Activated naive CD8-positive, alpha-beta T cell (primary cell): ENCODE measurements around the gene SORL1.

Source experiments
- H3K27ac Mint-ChIP-seq: one replicate; pipeline ENCODE4 v1.8.0; 2021; ENCODE audit warnings: mixed read lengths
- H3K27me3 Mint-ChIP-seq: one replicate; pipeline ENCODE4 v1.8.0; 2021; ENCODE audit warnings: mixed read lengths
- H3K36me3 Mint-ChIP-seq: one replicate; pipeline ENCODE4 v1.8.0; 2021; ENCODE audit warnings: mixed read lengths
- H3K4me1 Mint-ChIP-seq: one replicate; pipeline ENCODE4 v1.8.0; 2021; ENCODE audit warnings: low read depth, mixed read lengths
- H3K4me3 Mint-ChIP-seq: one replicate; pipeline ENCODE4 v1.8.0; 2021; ENCODE audit warnings: mild to moderate bottlenecking, mixed read lengths
- H3K9me3 Mint-ChIP-seq: one replicate; pipeline ENCODE4 v1.8.0; 2021; ENCODE audit warnings: low read depth, mixed read lengths

SORL1 gene

DNA sequence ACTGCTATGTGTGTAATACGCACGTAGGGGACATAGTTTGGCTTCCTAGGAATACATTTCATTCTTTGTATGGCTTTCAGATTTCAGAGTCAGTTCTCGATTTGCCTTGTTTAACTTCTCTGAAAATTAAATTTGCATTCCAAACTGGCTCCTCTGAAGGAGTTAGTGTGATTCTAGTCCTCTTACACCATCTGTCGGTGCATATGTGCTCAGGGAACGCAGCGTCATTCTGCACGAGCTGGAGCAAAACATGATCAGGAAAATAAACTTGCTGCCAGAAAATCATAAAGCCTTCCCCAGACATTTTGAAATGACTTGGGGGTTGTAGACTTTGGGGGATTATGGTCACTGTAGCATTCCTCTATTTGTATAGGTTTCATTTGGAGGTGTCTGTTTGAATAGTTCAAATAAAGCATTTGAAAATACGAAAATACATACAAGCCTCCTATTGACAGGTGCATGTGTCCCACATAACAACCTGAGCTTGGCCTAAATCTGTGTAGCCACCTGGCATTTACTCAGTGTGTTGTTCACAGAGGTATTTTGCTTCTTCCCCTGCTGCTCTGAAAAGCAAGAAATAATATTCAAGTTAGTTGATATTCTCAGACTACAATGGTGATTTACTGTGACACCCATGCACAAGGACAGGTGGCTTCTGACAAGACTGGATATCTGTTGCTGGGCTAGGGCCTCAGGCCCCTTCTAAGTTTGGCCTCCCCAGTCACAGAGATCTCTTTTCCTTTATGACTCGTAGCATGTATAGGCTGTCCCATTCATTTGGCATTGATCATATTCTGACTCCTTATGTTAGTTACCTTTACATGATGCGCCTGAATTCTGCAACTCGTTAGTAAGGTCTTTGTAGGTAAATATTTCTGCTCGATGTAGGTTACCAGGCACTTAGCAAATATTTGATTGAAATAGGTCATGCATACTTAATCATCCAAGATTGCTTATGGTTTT, 82.3 kb downstream of the SORL1 start:
- Mint-ChIP-seq H3K4me1 (peaks cover 59% of the 10 kb centered on the region), H3K27ac (peak overlapping the region; percentile 68), H3K27me3 (no peaks in the 10 kb centered on the region), H3K36me3 (peaks cover 31% of the 10 kb centered on the region), H3K4me3 (no peak overlapping the region), H3K9me3 (peaks cover 10% of the 10 kb centered on the region)

DNA sequence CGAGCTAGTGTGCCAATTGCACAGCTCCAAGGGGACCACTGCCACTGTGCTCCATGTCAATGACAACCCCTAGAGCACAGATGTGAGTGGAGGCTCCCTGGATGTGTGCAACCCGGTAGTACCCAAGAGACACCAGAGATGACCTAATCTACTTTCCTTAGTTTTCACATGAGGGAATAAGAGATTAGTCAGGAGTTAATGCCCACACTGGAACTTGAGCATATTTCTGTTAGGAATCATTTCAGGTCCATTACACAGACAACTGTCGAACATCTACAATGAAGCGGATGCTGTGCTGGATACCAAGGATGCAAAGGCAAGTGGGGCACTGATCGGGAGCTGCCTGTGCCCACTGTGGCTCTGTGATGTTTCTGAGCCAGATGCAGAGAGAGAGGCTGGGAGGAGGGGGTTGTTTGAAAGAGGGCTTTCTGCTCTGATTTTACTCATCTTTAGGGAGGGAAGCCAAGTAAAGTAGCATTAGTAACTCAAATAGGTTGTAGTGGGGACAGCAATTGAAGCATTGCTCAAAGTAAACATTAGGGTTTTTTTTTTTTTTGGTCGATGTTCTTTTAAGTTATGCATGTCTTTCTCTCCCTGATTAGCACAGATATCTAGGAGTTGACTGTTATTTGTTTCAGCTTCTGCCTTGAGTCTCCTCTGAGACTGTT, 83.1 kb downstream of the SORL1 start:
- Mint-ChIP-seq H3K36me3 (peaks cover 24% of the 10 kb centered on the region), H3K4me3 (no peak overlapping the region), H3K27me3 (no peaks in the 10 kb centered on the region), H3K9me3 (peaks cover 3% of the 10 kb centered on the region), H3K4me1 (peaks cover 67% of the 10 kb centered on the region), H3K27ac (peak overlapping the region; percentile 47)

DNA sequence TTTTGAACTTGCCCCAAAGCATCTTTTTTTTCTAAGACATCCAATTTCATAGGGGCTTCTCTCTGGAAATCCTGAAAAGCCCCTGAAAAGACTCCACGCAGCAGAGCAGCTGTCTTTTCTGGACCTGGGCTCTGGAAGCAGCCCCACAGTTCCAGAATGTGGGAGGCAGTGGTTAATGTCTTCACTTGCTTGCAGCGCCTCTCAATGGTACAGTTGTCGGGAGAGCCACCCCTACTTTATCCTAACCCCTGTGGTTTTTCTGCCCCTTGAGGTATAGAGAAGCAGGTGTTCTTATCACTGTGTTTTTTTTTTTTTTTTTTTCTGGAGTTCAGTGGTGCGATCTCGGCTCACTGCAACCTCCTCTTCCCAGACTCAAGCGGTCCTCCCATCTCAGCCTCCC, 84.0 kb downstream of the SORL1 start:
- Mint-ChIP-seq H3K4me1 (peaks cover 76% of the 10 kb centered on the region), H3K36me3 (peaks cover 22% of the 10 kb centered on the region), H3K9me3 (no peaks in the 10 kb centered on the region), H3K27ac (no peak overlapping the region), H3K4me3 (no peak overlapping the region), H3K27me3 (no peaks in the 10 kb centered on the region)

DNA sequence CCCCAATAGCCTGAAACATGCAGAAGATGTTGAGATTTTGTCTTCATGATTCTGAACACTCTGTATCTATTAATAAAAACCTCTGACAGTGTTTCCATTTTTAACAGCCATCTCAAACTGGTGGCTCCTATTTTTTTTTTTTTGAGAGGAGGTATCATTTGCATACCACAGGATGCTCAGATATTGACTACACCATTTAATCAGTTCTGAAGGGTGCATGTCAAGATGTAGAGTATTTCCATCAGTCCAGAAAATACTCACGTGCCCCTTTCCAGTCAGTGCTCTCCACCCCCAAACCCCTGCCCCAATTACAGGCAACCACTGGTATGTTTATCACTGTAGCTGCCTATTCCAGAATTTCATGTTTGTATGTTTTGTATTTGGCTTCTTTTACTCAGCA, 85.9 kb downstream of the SORL1 start:
- Mint-ChIP-seq H3K27me3 (no peaks in the 10 kb centered on the region), H3K9me3 (no peaks in the 10 kb centered on the region), H3K4me3 (no peak overlapping the region), H3K4me1 (peaks cover 76% of the 10 kb centered on the region), H3K36me3 (peaks cover 21% of the 10 kb centered on the region), H3K27ac (peak overlapping the region; percentile 52)

DNA sequence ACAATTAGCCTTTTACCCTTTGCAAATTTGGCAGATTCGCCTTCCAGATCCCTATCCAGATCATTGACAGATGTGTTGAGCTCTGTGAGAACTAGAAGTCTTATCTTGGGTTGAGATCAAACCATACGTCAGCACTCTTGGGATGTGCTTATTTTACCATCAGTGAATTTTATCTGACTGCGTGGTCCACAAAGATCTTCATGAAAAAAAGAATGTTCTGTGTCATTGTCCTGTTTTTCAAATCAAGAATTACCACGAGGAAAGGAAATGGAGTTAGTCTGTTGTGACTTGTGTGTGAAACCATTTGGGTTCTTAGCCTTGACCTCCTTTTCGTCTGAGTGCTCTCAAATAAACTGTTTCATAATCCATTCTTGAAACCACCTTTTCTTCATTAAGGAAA, 86.9 kb downstream of the SORL1 start:
- no peaks in the 10 kb centered on the region for H3K9me3 Mint-ChIP-seq
- peaks cover 21% of the 10 kb centered on the region for H3K36me3 Mint-ChIP-seq
- H3K4me3 Mint-ChIP-seq: peak overlapping the region; percentile 2
- peak overlapping the region; percentile 81 for H3K27ac Mint-ChIP-seq
- peaks cover 76% of the 10 kb centered on the region for H3K4me1 Mint-ChIP-seq
- H3K27me3 Mint-ChIP-seq: no peaks in the 10 kb centered on the region

DNA sequence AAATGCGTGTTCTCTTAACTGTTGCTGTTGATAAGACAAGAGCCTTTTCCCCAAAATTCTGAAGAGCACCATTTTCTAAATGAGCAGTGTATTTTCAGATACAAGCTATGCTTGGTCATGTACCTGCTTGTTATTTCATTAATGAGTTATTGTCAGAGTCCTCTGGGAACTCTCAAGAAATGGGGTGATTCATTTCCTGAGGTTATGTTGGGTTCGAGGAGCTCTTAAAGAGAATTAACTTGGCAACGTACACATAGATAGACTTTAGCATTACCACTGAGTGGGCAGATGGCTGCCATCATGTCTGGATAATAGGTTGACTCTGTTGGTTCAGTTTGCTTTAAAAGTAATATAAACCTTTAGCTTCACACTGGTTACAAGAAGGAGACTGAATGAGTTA, 88.5 kb downstream of the SORL1 start:
- H3K27ac Mint-ChIP-seq: peak overlapping the region; percentile 81
- no peaks in the 10 kb centered on the region for H3K9me3 Mint-ChIP-seq
- peak overlapping the region; percentile 14 for H3K4me3 Mint-ChIP-seq
- peaks cover 27% of the 10 kb centered on the region for H3K36me3 Mint-ChIP-seq
- no peaks in the 10 kb centered on the region for H3K27me3 Mint-ChIP-seq
- H3K4me1 Mint-ChIP-seq: peaks cover 80% of the 10 kb centered on the region

DNA sequence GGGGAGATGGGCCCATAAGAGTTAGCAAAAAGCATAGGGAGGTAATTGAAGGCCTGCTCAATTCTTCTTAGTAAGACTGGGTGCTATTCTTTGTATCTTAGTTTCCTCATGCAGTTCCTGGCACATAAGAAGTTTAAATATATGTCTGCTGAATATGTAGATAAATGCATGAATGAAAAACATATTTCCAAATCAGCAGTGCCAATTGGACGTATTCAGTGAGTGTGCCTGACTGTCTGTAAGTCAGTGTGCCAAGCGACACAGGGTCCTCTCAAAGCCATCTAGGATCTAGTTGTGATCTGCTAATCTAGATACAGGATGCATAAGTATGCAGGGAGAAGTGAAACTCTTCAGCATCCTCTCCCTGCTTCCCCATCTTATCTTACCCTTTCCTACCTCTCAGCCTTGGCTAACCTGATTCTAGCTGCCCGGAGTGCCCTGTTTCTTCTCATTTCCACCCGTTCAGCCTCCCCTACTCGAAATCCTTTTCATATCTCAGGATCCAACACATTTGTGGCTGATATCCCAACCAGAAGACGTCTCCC, 91.8 kb downstream of the SORL1 start:
- Mint-ChIP-seq H3K27me3 (no peaks in the 10 kb centered on the region), H3K4me1 (peaks cover 76% of the 10 kb centered on the region), H3K9me3 (no peaks in the 10 kb centered on the region), H3K27ac (peak overlapping the region; percentile 82), H3K4me3 (no peak overlapping the region), H3K36me3 (peaks cover 31% of the 10 kb centered on the region)

DNA sequence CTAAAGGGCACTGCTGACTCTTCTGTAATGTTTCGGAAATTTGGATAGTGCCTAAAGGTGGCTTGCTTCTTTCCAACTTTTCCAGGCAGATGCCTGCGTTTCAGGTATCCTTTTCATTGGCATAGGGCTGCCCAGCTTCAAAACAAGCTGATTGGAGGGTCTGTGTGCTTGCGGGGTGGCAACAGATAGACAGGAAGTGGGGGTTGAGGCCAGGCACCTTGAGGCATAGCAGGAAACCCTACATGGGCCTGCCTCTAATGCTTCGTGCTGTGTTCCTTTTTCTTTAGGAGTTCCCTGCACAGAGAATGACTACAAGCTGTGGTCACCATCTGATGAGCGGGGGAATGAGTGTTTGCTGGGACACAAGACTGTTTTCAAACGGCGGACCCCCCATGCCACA, 92.8 kb downstream of the SORL1 start:
- peak overlapping the region; percentile 82 for H3K27ac Mint-ChIP-seq
- no peaks in the 10 kb centered on the region for H3K9me3 Mint-ChIP-seq
- H3K36me3 Mint-ChIP-seq: peaks cover 28% of the 10 kb centered on the region
- H3K4me1 Mint-ChIP-seq: peaks cover 66% of the 10 kb centered on the region
- no peaks in the 10 kb centered on the region for H3K27me3 Mint-ChIP-seq
- peak overlapping the region; percentile 34 for H3K4me3 Mint-ChIP-seq

DNA sequence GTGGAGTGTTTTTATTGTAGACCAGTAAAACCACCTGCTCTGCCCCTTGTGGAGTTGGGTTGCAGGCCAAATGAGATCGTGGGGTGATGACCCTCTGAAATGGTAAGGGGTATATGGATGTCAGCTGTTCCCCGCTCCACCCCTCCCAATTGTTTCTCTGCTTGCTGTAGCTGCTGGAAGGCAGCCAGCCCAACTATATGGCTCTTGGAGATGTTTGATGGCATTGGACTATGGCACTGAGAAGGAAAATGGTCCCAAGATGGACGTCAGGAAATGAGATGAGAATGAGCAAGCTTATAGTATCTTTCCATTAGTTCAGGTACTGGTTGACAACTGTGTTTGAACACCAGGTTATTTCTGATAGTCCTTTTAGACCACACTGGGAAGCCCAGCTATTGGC, 95.5 kb downstream of the SORL1 start:
- Mint-ChIP-seq H3K36me3 (peaks cover 24% of the 10 kb centered on the region), H3K27me3 (no peaks in the 10 kb centered on the region), H3K4me3 (no peak overlapping the region), H3K27ac (peak overlapping the region; percentile 55), H3K4me1 (peaks cover 46% of the 10 kb centered on the region), H3K9me3 (no peaks in the 10 kb centered on the region)

DNA sequence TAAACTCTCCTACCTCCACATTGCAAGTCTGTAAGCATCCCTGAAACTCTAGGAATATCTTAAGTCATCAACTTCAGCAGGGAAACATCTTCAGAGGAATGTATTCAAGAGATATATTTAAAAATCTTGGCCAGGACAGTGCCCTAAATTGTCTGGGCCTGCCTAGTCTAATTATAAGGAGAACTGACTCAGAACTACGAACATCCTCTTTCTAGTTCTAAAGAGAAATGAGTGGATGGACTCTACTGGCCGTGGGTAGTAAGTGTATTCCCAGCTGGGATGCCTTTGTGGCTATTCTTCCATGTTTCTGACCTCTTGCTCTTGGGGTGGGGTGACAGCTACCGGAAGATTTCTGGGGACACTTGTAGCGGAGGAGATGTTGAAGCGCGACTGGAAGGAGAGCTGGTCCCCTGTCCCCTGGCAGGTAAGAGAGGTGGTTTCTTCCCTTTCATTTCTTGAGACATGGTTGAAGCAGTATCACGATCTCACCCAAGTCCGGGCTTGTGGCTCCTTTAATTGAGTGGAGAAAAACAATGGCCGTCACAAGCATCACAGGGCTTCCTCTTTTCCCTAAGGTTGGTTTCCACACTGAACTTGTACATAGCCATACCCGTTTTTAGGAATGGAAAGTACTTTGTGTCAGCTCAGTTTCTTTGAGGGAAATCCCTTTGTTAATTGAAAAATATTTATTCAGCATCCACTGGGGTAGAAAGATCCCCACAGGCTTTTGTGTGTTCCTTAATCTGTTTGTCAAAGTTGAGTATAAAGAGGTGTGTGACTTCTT, 98.3 kb downstream of the SORL1 start:
- Mint-ChIP-seq H3K36me3 (peaks cover 20% of the 10 kb centered on the region), H3K27me3 (no peaks in the 10 kb centered on the region), H3K4me3 (no peak overlapping the region), H3K9me3 (no peaks in the 10 kb centered on the region), H3K4me1 (peaks cover 23% of the 10 kb centered on the region), H3K27ac (peak overlapping the region; percentile 84)

DNA sequence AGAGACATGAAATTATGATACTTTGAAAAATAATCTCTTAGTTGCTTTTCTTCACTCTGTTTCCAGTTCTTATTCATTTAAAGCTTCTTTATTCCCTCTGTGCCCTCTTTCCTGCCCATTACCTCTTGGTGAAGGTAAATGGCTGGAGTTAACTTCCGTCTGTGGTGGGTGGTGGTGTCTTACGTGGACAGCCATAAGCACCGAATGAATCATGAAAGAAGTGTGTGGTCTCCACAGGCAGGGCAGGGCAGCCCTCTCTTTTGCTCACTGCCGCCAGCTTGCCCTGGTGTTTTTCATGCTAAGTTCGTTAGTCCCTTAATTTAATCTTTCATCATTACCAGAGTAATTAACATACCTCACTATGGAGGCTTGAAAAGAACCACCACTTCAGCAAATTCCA, 99.3 kb downstream of the SORL1 start:
- H3K4me1 Mint-ChIP-seq: peaks cover 14% of the 10 kb centered on the region

DNA sequence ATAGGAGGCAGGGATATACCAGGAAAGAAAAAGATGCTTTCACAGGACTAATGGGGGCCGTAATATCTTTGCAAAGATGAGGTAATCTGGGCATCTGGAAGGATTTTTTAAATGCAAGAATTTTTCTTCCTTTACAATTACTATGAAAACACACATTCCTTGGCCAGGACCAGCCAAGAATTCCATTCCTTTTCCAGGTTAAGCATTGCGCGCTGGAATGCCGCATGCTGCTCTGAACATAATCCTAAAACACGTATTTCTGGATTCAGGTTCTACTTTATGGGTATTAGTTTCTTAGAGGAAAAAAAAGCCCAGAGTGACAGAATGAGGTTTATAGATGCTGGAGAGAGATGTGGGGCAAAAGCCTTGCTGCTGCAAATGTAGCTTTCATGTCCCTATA, 100.0 kb downstream of the SORL1 start:
- no peak overlapping the region for H3K4me3 Mint-ChIP-seq
- H3K27me3 Mint-ChIP-seq: no peaks in the 10 kb centered on the region
- H3K36me3 Mint-ChIP-seq: peaks cover 28% of the 10 kb centered on the region
- H3K9me3 Mint-ChIP-seq: no peaks in the 10 kb centered on the region
- H3K27ac Mint-ChIP-seq: no peak overlapping the region
- H3K4me1 Mint-ChIP-seq: peaks cover 16% of the 10 kb centered on the region

More for the DNA sequence above, 99.3 kb downstream of the SORL1 start:
- Mint-ChIP-seq H3K9me3 (no peaks in the 10 kb centered on the region), H3K36me3 (peaks cover 23% of the 10 kb centered on the region), H3K27ac (no peak overlapping the region), H3K27me3 (no peaks in the 10 kb centered on the region), H3K4me3 (no peak overlapping the region)

DNA sequence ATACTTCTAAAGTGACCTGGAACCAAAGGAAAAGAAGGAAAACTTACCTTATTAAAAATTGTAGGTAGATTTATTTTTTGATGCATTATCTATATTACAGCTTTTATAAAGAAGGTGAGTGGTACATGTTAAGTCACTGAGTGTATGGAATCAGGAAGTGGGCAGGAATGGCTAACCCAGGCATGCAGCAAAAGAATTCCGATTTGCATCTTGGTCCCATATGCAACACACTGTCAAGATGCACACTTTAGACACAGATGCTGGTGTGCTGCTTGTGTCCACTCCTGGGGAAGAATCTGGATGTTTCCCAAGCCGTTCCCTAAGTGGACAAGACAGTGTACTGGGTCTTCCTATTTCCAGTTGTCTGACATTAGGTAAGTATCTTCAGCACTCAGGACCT, 100.5 kb downstream of the SORL1 start:
- H3K9me3 Mint-ChIP-seq: no peaks in the 10 kb centered on the region
- peaks cover 17% of the 10 kb centered on the region for H3K4me1 Mint-ChIP-seq
- H3K27ac Mint-ChIP-seq: no peak overlapping the region
- H3K4me3 Mint-ChIP-seq: no peak overlapping the region
- peaks cover 27% of the 10 kb centered on the region for H3K36me3 Mint-ChIP-seq
- H3K27me3 Mint-ChIP-seq: no peaks in the 10 kb centered on the region

DNA sequence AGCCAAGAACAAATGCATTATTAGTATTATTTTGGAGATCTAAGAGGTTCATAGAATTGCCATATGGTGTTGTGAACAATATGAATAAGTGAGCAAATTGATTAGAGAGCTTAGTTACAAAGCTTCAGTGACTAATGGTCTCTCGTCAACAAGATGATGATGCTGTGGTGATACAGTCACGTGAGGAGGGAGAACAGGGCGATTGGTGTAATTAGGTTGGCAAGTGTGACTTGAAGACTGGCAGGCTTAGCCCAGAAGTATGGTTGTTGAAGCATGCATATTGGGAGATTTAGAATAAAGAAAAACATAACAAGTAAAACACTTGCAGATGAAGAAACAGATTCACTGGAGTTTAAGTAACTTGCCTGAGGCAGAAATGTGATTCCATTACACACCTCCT, 101.3 kb downstream of the SORL1 start:
- no peaks in the 10 kb centered on the region for H3K27me3 Mint-ChIP-seq
- peaks cover 23% of the 10 kb centered on the region for H3K36me3 Mint-ChIP-seq
- H3K27ac Mint-ChIP-seq: peak overlapping the region; percentile 13
- H3K4me3 Mint-ChIP-seq: no peak overlapping the region
- no peaks in the 10 kb centered on the region for H3K9me3 Mint-ChIP-seq
- peaks cover 19% of the 10 kb centered on the region for H3K4me1 Mint-ChIP-seq
